SK-N-SH (cell line): Measurements from ENCODE around the gene NCAPH2. TPM values are rescaled to one million over a fixed set of nuclear protein-coding genes. Genes with fewer than 3 reads are reported as not detected.

ENCODE experiments used
- CTCF ChIA-PET: fragments of 300-600, 350-600 bp; formaldehyde crosslinking; extraction: SDS; loops from one replicate; lab custom pipeline; 2021; lab: Yijun Ruan, JAX
- POLR2A ChIA-PET: fragments of 350-600 bp; sonication (Branson Sonifier 250); formaldehyde crosslinking; extraction: SDS; loops from one replicate; lab custom pipeline; 2020; ENCODE audit warnings: antibody characterized with exemption, inconsistent platforms; lab: Yijun Ruan, JAX
- DNase-seq: peaks from one replicate; pipeline ENCODE4 v3.0.0; 2012
- H2AFZ ChIP-seq: fragments of 200-600 bp; sonication (generic); 2 replicates; pipeline ENCODE4 v1.8.1; 2016; ENCODE audit warnings: antibody characterized with exemption, mild to moderate bottlenecking, low read depth
- H3F3A ChIP-seq: fragments of 200-600 bp; sonication (generic); replicated peaks from 2 replicates; pipeline ENCODE3; 2016; ENCODE audit warnings: antibody characterized with exemption, mild to moderate bottlenecking; ENCODE audit not compliant: insufficient read depth
- H3K27ac ChIP-seq, 2 experiments: fragments of 200-500 bp in 1 of 2; fragments of 200-600 bp in 1 of 2; sonication (Bioruptor generic) in 1 of 2; sonication (generic), shearing (Covaris generic) in 1 of 2; 2 replicates each; pipeline versions ENCODE4 v1.5.1 to v1.6.1; 2014 to 2016; ENCODE audit warnings: low read depth in 2 of 2, inconsistent platforms in 1 of 2, low read length in 1 of 2, mild to moderate bottlenecking in 1 of 2, mixed read lengths in 1 of 2
- H3K27me3 ChIP-seq: fragments of 200-600 bp; sonication (generic), shearing (Covaris generic); 2 replicates; pipeline ENCODE4 v1.6.1; 2016; ENCODE audit warnings: mixed run types; ENCODE audit not compliant: insufficient read depth
- H3K36me3 ChIP-seq, 2 experiments: fragments of 200-500 bp in 1 of 2; fragments of 200-600 bp in 1 of 2; sonication (Bioruptor generic) in 1 of 2; sonication (generic) in 1 of 2; replicated peaks in 1 of 2; 2 replicates each; pipeline versions ENCODE3 to v1.5.1; 2014 to 2016; ENCODE audit warnings: low read length in 1 of 2, mild to moderate bottlenecking in 1 of 2; ENCODE audit not compliant: insufficient read depth in 2 of 2, control insufficient read depth in 1 of 2
- H3K4me1 ChIP-seq, 2 experiments: fragments of 200-500 bp in 1 of 2; fragments of 200-600 bp in 1 of 2; sonication (Bioruptor generic) in 1 of 2; sonication (generic), shearing (Covaris generic) in 1 of 2; 2 replicates each; pipeline versions ENCODE4 v1.5.1 to v1.6.1; 2014 to 2016; ENCODE audit warnings: low read depth in 1 of 2, low read length in 1 of 2, mixed run types in 1 of 2; ENCODE audit not compliant: insufficient read depth in 2 of 2, control insufficient read depth in 1 of 2
- H3K4me2 ChIP-seq: fragments of 200-600 bp; sonication (generic), shearing (Covaris generic); 2 replicates; pipeline ENCODE4 v1.6.1; 2017; ENCODE audit warnings: mixed run types
- H3K4me3 ChIP-seq, 2 experiments: fragments of 200-500 bp in 1 of 2; fragments of 200-600 bp in 1 of 2; sonication (Bioruptor generic) in 1 of 2; sonication (generic), shearing (Covaris generic) in 1 of 2; 2 replicates each; pipeline versions ENCODE4 v1.5.1 to v1.8.1; 2014 to 2016; ENCODE audit warnings: low read depth in 2 of 2, inconsistent platforms in 1 of 2, low read length in 1 of 2, mild to moderate bottlenecking in 1 of 2, mixed read lengths in 1 of 2, moderate library complexity in 1 of 2
- H3K79me2 ChIP-seq: fragments of 200-600 bp; sonication (generic); 2 replicates; pipeline ENCODE4 v1.8.1; 2017; ENCODE audit warnings: mild to moderate bottlenecking; ENCODE audit not compliant: insufficient read depth
- H3K9ac ChIP-seq: fragments of 200-600 bp; sonication (generic); 2 replicates; pipeline ENCODE4 v1.6.1; 2017; ENCODE audit warnings: mixed run types
- H3K9me2 ChIP-seq: fragments of 200-600 bp; sonication (generic); 2 replicates; pipeline ENCODE4 v1.6.1; 2017; ENCODE audit warnings: mixed run types
- H3K9me3 ChIP-seq: fragments of 200-600 bp; sonication (generic); 2 replicates; pipeline ENCODE4 v1.6.1; 2017; ENCODE audit warnings: mixed run types, mild to moderate bottlenecking, moderate library complexity
- H4K20me1 ChIP-seq: fragments of 200-600 bp; sonication (generic); 2 replicates; pipeline ENCODE4 v1.6.1; 2017; ENCODE audit warnings: mild to moderate bottlenecking, mixed run types; ENCODE audit not compliant: insufficient read depth
- CTCF ChIP-seq: fragments of 200-600 bp; sonication (generic); IDR thresholded peaks from 2 replicates; pipeline ENCODE4 v1.6.1; 2017; ENCODE audit warnings: antibody characterized with exemption, mild to moderate bottlenecking, moderate library complexity
- ELF1 ChIP-seq: IDR thresholded peaks from 2 replicates; pipeline ENCODE4 v1.4.0; 2012
- EZH2phosphoT487 ChIP-seq: fragments of 200-600 bp; sonication (generic); IDR thresholded peaks from 2 replicates; pipeline ENCODE4 v1.6.1; 2017; ENCODE audit warnings: low read depth, mixed run types, mild to moderate bottlenecking, antibody characterized with exemption, moderate library complexity, borderline replicate concordance
- GABPA ChIP-seq: IDR thresholded peaks from 2 replicates; pipeline ENCODE4 v1.4.0; 2012; ENCODE audit warnings: low read depth, mild to moderate bottlenecking
- IRF3 ChIP-seq: fragments of 150-350 bp; IDR thresholded peaks from 2 replicates; pipeline ENCODE4 v1.6.1; 2016; ENCODE audit warnings: mild to moderate bottlenecking, low read depth, low read length
- NFIC ChIP-seq: IDR thresholded peaks from 2 replicates; pipeline ENCODE4 v1.4.0; 2012; ENCODE audit warnings: borderline replicate concordance
- POLR2AphosphoS5 ChIP-seq: IDR thresholded peaks from 2 replicates; pipeline ENCODE4 v1.6.1; 2012; ENCODE audit warnings: low read depth, low read length
- RAD21 ChIP-seq: IDR thresholded peaks from 2 replicates; pipeline ENCODE4 v1.6.1; 2012; ENCODE audit warnings: mild to moderate bottlenecking, low read length
- RCOR1 ChIP-seq: fragments of 150-350 bp; IDR thresholded peaks from 2 replicates; pipeline ENCODE4 v1.6.1; 2017; ENCODE audit warnings: antibody characterized with exemption, low read length
- USF1 ChIP-seq: IDR thresholded peaks from 2 replicates; pipeline ENCODE4 v1.4.0; 2012; ENCODE audit warnings: low read depth, borderline replicate concordance
- ZBTB33 ChIP-seq: IDR thresholded peaks from 2 replicates; pipeline ENCODE4 v1.4.0; 2012; ENCODE audit warnings: low read depth, borderline replicate concordance
- WGBS: methylation state at CpG from one replicate; pipeline ENCODE4 v1.1.6; 2017; ENCODE audit warnings: low lambda C conversion rate; 5-methylcytosine and 5-hydroxymethylcytosine counted together
- polyA plus RNA-seq, 3 experiments: library from polyadenylated mRNA; depleted of rRNA; stranded (reverse); fragments of >200 nt; gene quantifications; 2 replicates each; pipeline ENCODE4 v1.2.3, GENCODE V29; 2012

The NCAPH2 gene
- polyA plus RNA-seq, 1 of the 3 experiments (the other 2 are of a cell fraction) = 22.4 TPM

- Histone ChIP-seq H3K9ac (no peak overlapping the region), H3K9me3 (no peaks in the 10 kb centered on the region), H3K9me2 (no peaks in the 10 kb centered on the region), H3K27ac (no peak overlapping the region), H3K4me1 (no peaks in the 10 kb centered on the region), H3F3A (no peaks in the 10 kb centered on the region), H3K4me2 (no peak overlapping the region), H3K4me3 (no peak overlapping the region)
- DNase-seq = no peak
- POLR2A ChIA-PET = no interaction called here
- WGBS = 98% methylated on average over 13 of the region's 28 CpGs
- TF ChIP-seq EZH2phosphoT487 (no peak), NFIC (no peak), CTCF (no peak), ZBTB33 (no peak), RCOR1 (no peak), RAD21 (no peak), ELF1 (no peak), USF1 (no peak), IRF3 (no peak), POLR2AphosphoS5 (no peak), GABPA (no peak)
- TF ChIP-seq, all 33 proteins: peak for 0
- Histone ChIP-seq H4K20me1 (peaks cover 6% of the 10 kb centered on the region), H3K27me3 (no peaks in the 10 kb centered on the region), H2AFZ (no peak overlapping the region), H3K36me3 (peaks cover 0 to 85% of the 10 kb centered on the region in 2 experiments), H3K79me2 (peaks cover 3% of the 10 kb centered on the region; the same call in 1 of the 2 replicates)
- CTCF ChIA-PET = interaction anchor here (1.2 to 1.4 kb wide), 2 partner anchors 10 to 157 kb away, joined by 3 to 4 read pairs; no protein-coding TSS in a partner anchor
Measured at GRCh38 chr22:50463188-50463900, 44.7 kb upstream of the NCAPH2 start.
